ENCODE measurements around the gene KDM4C.

KDM4C gene

DNA sequence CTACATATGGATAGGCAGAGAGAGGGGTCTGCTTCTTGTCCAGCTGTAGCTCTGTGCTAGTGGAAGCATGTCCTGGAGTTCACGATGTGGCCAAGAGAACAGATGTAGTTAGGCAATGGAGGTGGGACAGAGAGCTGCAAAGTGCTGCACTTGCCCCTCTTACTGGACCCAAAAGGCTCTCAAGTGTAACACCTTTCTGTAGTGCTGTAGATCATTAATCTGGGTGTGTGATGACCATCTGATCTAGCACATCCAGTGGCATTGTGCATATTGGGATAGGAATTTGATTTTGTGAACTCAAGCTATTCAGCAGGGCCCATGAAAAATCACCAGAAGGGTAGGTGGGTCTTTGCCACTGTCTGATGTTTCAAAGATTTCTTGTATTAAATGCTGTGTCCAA, 151.4 kb downstream of the KDM4C start:
- DNase-seq, result no peak

- peak; percentile 37 for DNase-seq
Observed at GRCh38 chr9:6910032-6910431, 152.3 kb downstream of the KDM4C start.

DNA sequence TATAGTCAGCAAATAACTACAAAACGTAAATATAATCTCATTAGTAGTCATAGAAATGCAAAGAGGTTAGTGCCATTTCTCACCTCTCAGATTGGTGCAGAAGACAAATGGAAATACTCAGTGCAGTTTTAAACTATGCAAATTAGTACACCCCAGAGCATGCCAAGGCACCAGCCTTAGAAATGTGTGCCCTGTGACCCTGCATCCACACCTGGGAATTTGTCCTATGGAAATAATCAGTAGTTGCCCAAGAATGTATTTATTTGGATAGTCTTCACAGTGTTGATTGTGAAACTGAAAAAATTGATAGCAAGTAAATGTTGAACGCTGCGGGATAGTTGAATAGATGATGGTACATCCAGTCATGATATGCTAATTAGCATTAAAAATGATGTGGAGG, 152.7 kb downstream of the KDM4C start:
- no peak for DNase-seq

- no peak for DNase-seq
Observed at GRCh38 chr9:6911901-6912638, 154.3 kb downstream of the KDM4C start.

GRCh38 chr9:6915635-6916034, 157.9 kb downstream of the KDM4C start:
- no peak for DNase-seq

- no peak for DNase-seq
Observed at GRCh38 chr9:6917162-6917561, 159.4 kb downstream of the KDM4C start.

DNA sequence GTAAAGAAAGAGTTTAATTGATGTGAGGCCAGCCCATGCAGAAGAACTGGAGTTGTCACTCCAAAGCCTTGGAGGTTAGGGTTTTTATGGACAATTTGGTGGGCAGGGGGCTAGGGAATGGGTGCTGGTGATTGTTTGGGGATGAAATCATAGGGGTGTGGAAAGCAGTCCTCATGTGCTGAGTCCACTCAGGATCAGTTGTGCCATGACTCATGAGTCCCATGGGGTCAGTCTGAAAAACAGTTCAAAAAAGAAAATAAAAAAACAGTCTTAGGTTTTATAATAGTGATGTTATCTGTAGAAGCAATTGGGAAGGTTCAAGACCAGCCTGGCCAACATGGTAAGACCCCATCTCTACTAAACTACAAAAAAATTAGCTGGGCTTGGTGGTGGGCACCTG, 162.3 kb downstream of the KDM4C start:
- DNase-seq, result no peak

DNA sequence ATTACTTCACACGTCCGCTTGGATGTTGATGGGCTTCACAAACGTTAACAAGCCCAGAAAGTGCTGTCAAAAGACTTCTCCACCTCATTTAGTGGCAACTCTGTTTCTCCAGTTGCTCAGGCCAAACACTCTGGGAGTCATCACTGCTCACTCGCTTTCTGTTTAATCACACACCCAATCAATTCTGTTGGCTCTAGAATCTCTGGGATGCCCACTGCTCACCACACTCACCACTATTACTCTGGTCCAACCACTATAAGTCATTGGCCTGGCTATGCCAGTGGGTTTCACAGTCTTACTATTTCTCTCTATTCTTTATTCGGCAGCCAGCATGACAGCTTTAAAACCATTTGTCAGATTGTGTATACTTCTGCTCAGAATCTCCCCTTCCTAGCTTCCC, 163.5 kb downstream of the KDM4C start:
- DNase-seq, result no peak

- no peak for DNase-seq
Observed at GRCh38 chr9:6922124-6922676, 164.4 kb downstream of the KDM4C start.

GRCh38 chr9:6922680-6923079, 164.9 kb downstream of the KDM4C start:
- no peak for DNase-seq

DNA sequence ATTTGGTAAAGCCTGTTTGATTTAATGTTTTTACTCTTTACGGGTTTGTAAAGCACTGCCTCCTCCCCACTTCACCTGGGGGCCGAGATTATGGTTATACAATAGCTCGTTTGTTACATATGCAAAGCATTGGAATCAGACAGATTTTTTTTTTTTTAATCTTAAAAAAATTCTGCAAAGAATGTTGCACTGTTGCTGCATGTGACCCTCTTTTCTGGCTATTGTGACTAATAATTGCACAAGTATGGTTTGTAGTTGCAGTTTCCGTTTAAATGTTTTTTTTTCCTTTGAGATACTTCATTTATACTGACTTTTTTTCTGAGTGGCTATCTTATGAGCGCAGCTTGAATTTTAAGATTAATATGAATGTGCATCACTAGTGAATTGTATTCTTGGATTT, 165.3 kb downstream of the KDM4C start:
- DNase-seq, result no peak

- DNase-seq, result no peak
Observed at GRCh38 chr9:6924149-6924548, 166.4 kb downstream of the KDM4C start.

GRCh38 chr9:6924988-6925563, 167.3 kb downstream of the KDM4C start:
- no peak for DNase-seq

DNA sequence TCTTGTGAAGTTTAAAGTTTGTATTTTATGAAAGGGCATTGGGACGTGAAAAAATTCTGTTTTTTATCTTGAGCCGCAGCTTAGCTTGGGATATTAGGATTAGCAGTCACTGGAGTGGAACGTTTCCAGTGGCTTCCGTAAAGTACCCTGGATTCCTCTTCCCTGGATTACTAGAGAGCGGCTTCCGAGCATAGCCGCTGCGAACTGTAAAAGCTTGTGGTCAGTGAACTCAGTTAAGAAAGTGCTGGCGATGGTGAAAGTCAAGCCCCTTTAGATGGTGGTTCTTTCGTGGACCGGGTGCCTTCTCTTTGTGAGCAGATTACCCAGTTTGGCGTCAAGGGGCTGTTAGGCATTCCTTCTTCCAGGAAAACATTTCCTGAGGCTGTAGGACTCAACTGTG, 168.1 kb downstream of the KDM4C start:
- no peak for DNase-seq

DNA sequence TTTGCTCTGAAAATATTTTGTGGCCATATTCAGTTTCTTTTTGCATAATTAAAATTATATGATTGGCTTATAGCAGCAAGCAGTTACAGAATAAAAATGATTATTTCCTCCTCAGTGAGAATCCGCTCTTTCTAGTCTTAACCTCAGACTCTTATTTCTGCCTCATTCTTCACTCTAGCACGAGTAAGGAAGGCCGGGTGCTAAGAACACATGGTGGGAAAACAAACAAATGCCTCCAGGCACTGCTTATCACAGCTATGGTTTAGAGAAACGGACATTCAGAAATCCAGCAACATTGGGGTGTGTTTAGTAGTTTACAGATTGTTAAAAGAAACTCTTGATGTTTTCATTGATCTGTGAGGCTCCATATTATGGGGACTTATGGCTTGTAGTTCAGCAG, 168.7 kb downstream of the KDM4C start:
- no peak for DNase-seq

DNA sequence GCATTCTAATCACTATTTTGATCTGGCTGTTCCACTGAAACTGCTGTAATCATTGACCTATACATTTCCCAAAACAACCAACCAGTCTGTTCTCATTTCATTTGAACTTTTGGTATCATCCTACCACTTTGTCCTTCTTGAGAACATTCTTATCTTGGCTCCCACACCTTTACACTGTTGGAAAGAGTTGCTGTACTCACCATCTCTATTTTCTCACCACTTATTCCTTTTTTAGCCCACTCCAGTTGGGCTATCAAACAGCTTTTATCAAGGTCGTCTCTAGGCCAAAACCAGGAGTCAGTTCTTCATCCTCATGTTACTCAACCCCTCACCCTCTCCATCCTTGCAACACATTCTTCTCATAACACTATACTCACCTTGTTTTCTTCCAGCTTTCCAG, 170.1 kb downstream of the KDM4C start:
- DNase-seq, result no peak

DNA sequence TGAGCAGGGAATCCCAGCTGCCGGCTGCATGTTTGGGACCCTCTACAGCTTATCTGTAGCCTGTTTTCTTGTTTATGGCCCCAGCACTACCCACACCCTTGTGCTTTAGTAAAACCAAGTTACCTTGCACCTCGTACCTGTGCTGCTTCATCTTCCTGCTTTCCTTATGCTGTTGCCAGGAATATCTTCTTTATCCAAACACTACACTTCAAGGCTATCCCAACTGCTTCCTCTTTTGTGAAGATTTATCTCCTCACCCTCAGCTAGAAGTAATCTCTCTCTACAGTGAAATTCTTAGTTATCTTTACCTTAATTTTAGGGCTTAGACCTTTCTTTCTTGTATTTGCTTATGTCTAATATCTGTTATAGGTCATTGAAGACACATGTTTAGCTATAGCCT, 171.1 kb downstream of the KDM4C start:
- no peak for DNase-seq

GRCh38 chr9:6929441-6930215, 171.9 kb downstream of the KDM4C start:
- DNase-seq, result no peak

DNA sequence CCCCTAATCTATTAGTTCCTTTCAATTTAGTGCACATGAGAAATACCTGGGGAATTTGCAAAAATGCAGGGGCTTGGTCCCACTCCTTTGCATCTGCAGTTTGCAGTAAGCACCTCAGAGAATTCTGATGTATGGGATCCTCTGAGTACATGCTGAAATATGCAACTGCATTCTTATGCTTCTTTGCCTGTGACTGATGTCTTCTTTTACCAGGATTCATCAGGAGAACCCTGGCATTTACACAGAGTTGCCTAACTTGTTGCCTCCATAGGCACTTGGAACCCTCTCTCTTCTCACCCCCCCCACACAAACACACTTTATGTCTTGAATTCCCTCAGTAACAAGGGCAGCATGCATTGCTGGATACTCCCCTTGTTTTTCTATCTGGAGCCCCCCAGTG, 173.1 kb downstream of the KDM4C start:
- peak; percentile 73 for DNase-seq

- DNase-seq, result peak; percentile 89
Observed at GRCh38 chr9:6931913-6932312, 174.1 kb downstream of the KDM4C start.

DNA sequence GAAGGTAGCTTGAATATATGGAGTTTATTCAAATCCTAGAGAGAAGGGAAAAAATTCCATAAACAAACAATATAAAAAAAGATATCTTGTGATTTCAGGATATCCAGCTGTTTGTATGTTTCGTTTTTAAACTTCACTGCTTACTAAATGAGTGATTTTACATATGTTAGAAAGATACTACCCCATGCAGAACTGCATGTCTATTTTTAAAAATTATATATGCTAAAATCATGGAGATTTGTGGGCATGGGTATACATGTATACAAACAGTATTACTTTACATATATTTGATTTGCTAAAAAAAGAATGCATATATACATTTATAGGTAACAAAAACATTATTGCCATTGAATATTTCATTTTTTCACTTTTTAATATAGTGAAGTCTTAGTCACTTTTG, 178.3 kb downstream of the KDM4C start:
- DNase-seq, result no peak

DNA sequence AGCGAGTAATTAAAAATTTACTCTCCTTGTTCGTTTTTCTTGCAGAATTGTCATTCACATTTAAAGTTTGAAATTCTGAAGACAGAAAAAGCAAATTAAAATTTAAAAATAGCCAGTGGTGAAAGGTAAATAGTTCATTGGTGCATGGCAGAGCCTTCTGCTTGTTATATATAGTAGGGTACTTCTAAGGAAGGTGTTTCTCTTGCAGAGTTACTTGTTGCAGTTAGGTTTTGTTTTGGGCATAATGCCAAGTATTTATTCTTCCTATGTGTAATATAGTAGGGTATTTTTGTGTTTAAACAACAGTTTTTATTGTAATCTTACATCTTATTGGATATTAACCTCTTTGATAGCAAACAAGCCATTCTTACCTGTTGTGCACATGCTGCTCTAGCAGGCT, 179.4 kb downstream of the KDM4C start:
- DNase-seq, result no peak

DNA sequence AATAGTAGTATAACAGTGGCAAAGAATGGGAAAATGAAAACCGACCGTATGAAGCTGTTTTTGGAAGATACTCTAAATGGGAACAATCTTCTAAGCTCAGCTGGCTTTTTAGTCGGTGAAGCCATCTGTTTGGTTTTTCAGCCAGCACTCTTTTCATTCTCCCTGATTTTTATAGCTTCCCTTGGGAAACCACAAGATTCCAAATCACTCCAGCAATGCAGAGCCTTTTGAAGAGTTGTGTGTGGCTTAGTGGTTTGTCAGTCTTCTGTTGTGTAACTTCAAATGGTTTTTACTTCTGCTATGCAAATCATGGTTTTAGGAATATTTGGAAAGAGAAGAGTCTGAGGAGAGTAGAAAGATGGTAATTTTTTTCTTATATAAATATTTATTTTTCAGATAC, 180.7 kb downstream of the KDM4C start:
- DNase-seq, result peak; percentile 94

GRCh38 chr9:6938873-6939272, 181.1 kb downstream of the KDM4C start:
- no peak for DNase-seq

Data from HCEC 1CT (cell line).